Measurements from ENCODE around the gene ZNF462.

The ZNF462 gene

DNA sequence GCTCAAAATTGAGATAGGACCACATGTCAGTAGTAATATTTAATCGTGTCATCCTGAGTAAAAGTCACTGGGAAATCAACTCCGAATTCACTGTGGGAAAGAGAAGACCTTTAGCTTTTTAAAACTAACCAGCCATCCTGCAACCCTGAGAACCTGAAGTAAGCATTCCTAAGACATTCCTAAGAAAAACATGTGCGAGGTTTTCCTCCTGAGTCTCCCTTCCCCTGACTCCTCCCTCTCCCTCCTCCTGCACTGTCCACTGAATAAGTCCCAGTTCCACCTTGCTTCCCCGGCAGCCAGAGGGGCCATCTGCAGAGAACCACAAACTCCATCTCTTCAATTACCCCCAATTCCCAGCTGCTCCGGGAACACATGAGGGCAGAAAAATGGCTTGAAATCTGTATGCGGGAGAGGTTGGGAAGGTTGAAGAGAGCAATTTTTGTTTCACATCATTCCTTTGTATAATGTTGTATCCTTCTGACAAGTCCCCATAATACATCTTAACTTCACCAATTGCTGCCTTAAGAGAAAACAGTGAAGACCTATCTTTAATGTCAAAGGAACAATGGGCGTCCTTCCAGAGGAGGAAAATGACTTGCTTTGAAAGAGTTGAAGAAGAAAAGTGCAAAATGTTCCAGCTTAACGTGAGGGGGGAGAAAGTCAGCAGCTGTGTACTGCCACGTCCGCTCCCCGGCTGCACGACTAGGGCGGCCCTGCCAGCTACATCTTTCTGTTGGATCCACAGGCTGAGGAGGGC is 186.3 kb downstream of the ZNF462 start:
- CTCF ChIA-PET = no interaction called here
- no peak for DNase-seq (ENCODE audit: extremely low spot score)
- TF ChIP-seq BHLHE40 (IDR thresholded peaks at IDR 0.05; ENCODE audit: borderline replicate concordance) = no peak
- TF ChIP-seq ELF4 (IDR thresholded peaks at IDR 0.05) = no peak
- POLR2A ChIA-PET = no interaction called here

DNA sequence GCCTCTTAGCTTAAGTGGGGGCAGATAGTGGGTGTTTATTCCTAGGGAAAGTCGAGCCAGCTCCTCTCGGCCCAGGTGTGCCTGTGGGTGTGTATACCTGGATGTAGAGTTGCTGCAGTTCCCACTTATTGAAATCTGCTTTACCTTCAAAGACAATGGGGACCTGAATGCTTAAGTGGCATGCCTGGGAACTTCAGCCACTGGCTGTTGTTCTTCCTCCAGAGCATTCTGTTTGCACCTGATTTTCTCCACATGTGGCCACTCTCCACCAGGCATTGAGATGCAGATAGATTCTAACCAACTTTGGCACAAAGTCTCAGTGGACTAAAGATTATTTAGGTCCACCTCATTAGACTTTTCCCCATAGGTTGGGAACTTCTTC is 186.8 kb downstream of the ZNF462 start:
- POLR2A ChIA-PET = no interaction called here
- TF ChIP-seq CTBP1 (IDR thresholded peaks at IDR 0.05; ENCODE audit: borderline replicate concordance) (no peak), LEF1 (IDR thresholded peaks at IDR 0.05; ENCODE audit: borderline replicate concordance) (no peak), ARNT (IDR thresholded peaks at IDR 0.05) (no peak)
- CTCF ChIA-PET = no interaction called here
- DNase-seq (ENCODE audit: extremely low spot score) = no peak

DNA sequence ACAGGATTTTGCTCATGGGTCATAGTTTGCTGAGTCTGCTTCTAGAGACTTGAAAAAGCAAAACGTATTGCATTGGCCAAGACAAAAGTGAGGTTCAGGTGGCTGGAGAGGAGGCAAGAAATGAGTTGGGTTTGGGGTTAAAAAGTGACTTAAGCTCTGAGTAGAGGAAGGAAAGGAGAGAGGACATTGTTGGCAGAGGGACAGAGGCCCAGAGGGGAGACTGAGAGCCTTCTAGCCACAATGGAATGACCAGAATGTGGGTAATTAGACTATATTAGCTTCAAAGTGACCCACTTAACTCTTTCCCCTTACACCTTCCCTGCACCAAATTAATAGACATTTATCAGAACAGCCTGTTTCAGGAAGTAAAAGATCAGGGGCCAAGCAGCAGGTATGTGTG is 188.4 kb downstream of the ZNF462 start:
- no peak for DNase-seq (ENCODE audit: extremely low spot score)
- CTCF ChIA-PET = no interaction called here
- POLR2A ChIA-PET = no interaction called here
- TF ChIP-seq ARNT (IDR thresholded peaks at IDR 0.05) = no peak
- no peak for TF ChIP-seq FOXA1 (IDR thresholded peaks at IDR 0.05)
- no peak for TF ChIP-seq CTBP1 (IDR thresholded peaks at IDR 0.05; ENCODE audit: borderline replicate concordance)
- no peak for TF ChIP-seq ZNF384 (IDR thresholded peaks at IDR 0.05)
- no peak for TF ChIP-seq ELF4 (IDR thresholded peaks at IDR 0.05)
- TF ChIP-seq HDGF (IDR thresholded peaks at IDR 0.05; ENCODE audit: borderline replicate concordance) = no peak

DNA sequence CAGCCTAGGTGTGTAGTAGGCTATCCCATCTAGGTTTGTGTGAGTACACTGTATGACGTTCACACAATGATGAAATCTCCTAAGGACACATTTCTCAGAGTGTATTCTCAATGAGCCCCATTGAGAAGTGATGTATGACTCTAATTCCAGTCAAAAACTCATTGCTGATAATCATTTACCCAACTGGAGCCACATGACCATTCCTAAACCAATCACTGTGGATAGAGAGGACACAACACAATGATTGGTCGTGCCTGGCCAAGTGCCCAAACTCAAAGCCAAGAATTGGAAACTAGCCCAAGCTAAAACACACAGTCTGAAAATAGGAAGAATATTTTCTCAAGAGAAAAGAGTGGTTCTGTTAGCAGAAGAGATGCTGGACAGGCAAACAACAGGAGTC is 191.2 kb downstream of the ZNF462 start:
- no peak for DNase-seq (ENCODE audit: extremely low spot score)
- ChIA-PET POLR2A (no interaction called here), CTCF (no interaction called here)
- TF ChIP-seq ELF4 (IDR thresholded peaks at IDR 0.05) = no peak
- no peak for TF ChIP-seq L3MBTL2 (conservative IDR thresholded peaks at IDR 0.05)
- TF ChIP-seq TARDBP (IDR thresholded peaks at IDR 0.05) = no peak
- no peak for TF ChIP-seq LEF1 (IDR thresholded peaks at IDR 0.05; ENCODE audit: borderline replicate concordance)
- TF ChIP-seq CTBP1 (IDR thresholded peaks at IDR 0.05; ENCODE audit: borderline replicate concordance) = no peak
- no peak for TF ChIP-seq ZNF384 (IDR thresholded peaks at IDR 0.05)
- no peak for TF ChIP-seq NFRKB (IDR thresholded peaks at IDR 0.05)
- no peak for TF ChIP-seq SP1 (IDR thresholded peaks at IDR 0.05)
- no peak for TF ChIP-seq FOXK2 (IDR thresholded peaks at IDR 0.05)
- no peak for TF ChIP-seq FOXA1 (IDR thresholded peaks at IDR 0.05)
- no peak for TF ChIP-seq ARNT (IDR thresholded peaks at IDR 0.05)
- TF ChIP-seq, protein P1, sequence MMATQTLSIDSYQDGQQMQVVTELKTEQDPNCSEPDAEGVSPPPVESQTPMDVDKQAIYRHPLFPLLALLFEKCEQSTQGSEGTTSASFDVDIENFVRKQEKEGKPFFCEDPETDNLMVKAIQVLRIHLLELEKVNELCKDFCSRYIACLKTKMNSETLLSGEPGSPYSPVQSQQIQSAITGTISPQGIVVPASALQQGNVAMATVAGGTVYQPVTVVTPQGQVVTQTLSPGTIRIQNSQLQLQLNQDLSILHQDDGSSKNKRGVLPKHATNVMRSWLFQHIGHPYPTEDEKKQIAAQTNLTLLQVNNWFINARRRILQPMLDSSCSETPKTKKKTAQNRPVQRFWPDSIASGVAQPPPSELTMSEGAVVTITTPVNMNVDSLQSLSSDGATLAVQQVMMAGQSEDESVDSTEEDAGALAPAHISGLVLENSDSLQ (IDR thresholded peaks at IDR 0.05) = no peak
- TF ChIP-seq SUZ12 (IDR thresholded peaks at IDR 0.05) = no peak
- no peak for TF ChIP-seq BHLHE40 (IDR thresholded peaks at IDR 0.05; ENCODE audit: borderline replicate concordance)

DNA sequence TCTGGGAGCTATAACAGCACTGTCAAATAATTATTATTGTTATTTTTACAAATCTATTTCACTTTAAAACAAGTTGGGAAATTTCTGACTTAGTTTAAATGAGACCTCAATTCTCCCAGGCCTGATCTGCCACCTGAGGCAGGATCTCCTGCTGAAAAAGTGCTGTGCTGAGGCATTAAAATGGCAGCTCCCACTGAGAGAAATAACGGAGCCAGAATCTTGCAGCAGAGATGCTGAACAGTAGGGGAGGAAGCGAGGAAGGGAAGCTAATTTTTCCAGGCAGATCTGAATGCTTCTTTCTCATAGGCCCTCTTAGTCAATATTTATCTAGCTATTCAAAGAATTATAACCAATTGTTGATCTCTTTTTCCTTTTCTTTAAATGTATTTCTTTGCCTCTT is 196.3 kb downstream of the ZNF462 start:
- CTCF ChIA-PET = no interaction called here
- no peak for DNase-seq (ENCODE audit: extremely low spot score)
- TF ChIP-seq ELF4 (IDR thresholded peaks at IDR 0.05) (no peak), FOXK2 (IDR thresholded peaks at IDR 0.05) (no peak), L3MBTL2 (conservative IDR thresholded peaks at IDR 0.05) (no peak), FOXA1 (IDR thresholded peaks at IDR 0.05) (no peak), HDGF (IDR thresholded peaks at IDR 0.05; ENCODE audit: borderline replicate concordance) (no peak), FOXM1 (IDR thresholded peaks at IDR 0.05; ENCODE audit: borderline replicate concordance) (no peak), NFRKB (IDR thresholded peaks at IDR 0.05) (no peak), TARDBP (IDR thresholded peaks at IDR 0.05) (no peak), SUZ12 (IDR thresholded peaks at IDR 0.05) (no peak), CTBP1 (IDR thresholded peaks at IDR 0.05; ENCODE audit: borderline replicate concordance) (no peak), ZNF384 (IDR thresholded peaks at IDR 0.05) (no peak), ARNT (IDR thresholded peaks at IDR 0.05) (no peak), BHLHE40 (IDR thresholded peaks at IDR 0.05; ENCODE audit: borderline replicate concordance) (no peak), LEF1 (IDR thresholded peaks at IDR 0.05; ENCODE audit: borderline replicate concordance) (no peak), SP1 (IDR thresholded peaks at IDR 0.05) (no peak)
- TF ChIP-seq, protein P1 (IDR thresholded peaks at IDR 0.05) = no peak
- POLR2A ChIA-PET = no interaction called here

DNA sequence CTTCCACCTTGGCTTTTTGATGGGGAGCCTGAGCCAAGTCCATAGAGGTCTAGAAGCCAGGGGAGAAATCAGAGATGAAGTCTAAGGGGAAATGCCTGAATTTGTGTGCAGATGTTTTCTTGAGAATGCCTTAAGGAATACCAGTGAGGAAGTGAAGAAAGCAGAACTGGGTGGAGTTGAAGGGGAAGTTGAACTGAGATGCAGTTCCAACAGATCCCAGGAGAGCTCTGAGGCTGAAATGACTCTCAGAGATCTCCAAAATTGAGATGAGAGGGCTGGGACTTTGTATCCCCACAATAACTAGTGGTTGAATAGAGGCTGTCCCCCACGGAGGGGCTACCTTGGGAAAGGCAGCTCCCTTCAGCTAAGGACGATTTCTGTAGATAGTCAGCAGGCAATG is 197.1 kb downstream of the ZNF462 start:
- ChIA-PET POLR2A (no interaction called here), CTCF (no interaction called here)
- no peak for DNase-seq (ENCODE audit: extremely low spot score)
- TF ChIP-seq, protein P1 (IDR thresholded peaks at IDR 0.05) = no peak
- TF ChIP-seq CTBP1 (IDR thresholded peaks at IDR 0.05; ENCODE audit: borderline replicate concordance) = no peak
- TF ChIP-seq LEF1 (IDR thresholded peaks at IDR 0.05; ENCODE audit: borderline replicate concordance) = no peak
- TF ChIP-seq BHLHE40 (IDR thresholded peaks at IDR 0.05; ENCODE audit: borderline replicate concordance) = no peak
- TF ChIP-seq ZNF384 (IDR thresholded peaks at IDR 0.05) = no peak
- TF ChIP-seq ELF4 (IDR thresholded peaks at IDR 0.05) = no peak
